GM19240 (cell line): ENCODE results near the gene POMT2.

ENCODE experiments used
- DNase-seq: peaks from one replicate; pipeline ENCODE4 v3.0.0; 2011; ENCODE audit warnings: low spot score; ENCODE audit not compliant: insufficient read length

POMT2 gene

GRCh38 chr14:77267937-77268699 lies 52.6 kb downstream of the POMT2 start:
- DNase-seq: no peak

DNA sequence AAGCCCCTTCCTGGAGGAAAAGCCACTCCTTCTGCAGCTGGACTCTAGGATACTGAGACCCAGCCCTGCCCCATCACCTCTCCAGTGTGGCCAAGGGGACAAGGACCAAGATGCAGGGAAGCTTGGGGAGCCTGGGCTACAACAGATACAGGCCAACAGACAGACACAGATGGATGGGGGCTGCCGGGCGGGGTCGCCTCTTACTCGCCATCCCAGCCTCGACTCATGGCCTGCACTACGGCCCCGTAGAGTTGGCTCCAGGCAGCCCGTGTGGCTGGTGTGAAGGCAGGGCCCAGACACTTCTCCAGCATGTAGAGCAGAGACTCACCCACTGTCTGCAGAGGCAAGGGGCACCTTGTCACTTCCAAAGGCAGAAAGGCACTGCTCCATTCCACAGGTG lies 54.3 kb downstream of the POMT2 start:
- no peak for DNase-seq

- DNase-seq: no peak
Observed at GRCh38 chr14:77265561-77266335, 54.9 kb downstream of the POMT2 start.

GRCh38 chr14:77265187-77265515 lies 55.5 kb downstream of the POMT2 start:
- DNase-seq: no peak

GRCh38 chr14:77264466-77265186 lies 56.1 kb downstream of the POMT2 start:
- DNase-seq: no peak

DNA sequence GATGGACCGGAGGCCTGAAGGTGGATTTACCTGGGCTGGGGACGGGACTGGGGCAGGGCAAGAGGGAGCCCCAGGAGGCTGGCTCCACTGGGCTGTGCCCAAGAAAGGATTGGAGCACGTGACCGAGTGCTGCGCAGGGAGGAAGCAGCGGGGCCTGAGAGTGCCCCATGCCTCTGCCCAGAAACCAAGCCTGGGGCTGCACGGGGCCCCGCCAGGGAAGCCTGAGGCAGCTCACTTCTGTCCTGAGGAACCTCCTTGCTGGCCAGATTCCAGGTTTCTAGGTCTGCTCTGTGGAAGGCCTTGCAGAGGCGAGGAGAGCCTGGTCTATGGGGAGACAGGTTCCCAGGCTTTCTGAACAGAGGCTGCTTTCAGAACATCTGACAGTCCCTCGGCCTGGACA lies 60.1 kb downstream of the POMT2 start:
- no peak for DNase-seq

- no peak for DNase-seq
Observed at GRCh38 chr14:77260199-77260598, 60.5 kb downstream of the POMT2 start.

GRCh38 chr14:77259025-77259715 lies 61.5 kb downstream of the POMT2 start:
- DNase-seq: no peak

DNA sequence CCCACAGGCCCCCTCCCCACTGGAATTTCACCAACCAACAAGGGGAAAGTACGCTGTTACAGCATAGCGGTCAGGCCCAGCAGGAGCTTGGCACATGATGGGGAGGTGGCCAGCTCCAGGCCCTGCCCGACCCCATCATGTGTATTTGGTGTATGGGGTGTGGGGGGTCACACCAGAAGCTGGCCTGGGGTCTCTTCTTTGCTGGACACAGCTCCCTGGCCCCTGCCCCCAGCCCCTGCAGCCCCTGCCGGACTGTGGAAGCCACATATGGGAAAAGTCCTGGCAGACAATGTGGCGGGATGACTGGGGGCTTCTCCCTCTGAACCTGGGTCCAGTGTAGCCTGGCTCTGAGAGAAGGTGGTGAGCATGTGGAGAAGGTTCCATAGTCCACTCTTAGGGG lies 62.1 kb downstream of the POMT2 start:
- DNase-seq: no peak

GRCh38 chr14:77257700-77258099 lies 63.0 kb downstream of the POMT2 start:
- no peak for DNase-seq

DNA sequence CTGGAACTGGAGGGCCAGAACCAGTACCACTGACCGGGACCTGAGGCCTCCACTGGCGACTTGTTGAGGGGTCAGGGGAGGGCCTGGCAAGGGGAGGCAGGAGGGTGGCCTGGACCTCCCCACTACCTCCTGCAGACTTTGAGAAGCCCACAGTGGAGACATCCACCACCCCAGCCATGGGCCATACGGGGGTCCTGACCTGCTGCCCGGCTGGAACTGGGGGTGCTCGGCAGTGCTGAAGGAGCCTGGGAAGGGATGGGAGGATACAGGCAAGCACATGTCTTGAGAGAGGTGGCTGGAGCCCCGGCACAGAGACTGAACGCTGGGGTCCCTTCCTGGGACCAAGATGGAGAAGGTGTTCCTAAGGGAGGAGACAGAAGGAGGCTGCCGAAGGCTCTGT lies 64.0 kb downstream of the POMT2 start:
- DNase-seq: no peak

DNA sequence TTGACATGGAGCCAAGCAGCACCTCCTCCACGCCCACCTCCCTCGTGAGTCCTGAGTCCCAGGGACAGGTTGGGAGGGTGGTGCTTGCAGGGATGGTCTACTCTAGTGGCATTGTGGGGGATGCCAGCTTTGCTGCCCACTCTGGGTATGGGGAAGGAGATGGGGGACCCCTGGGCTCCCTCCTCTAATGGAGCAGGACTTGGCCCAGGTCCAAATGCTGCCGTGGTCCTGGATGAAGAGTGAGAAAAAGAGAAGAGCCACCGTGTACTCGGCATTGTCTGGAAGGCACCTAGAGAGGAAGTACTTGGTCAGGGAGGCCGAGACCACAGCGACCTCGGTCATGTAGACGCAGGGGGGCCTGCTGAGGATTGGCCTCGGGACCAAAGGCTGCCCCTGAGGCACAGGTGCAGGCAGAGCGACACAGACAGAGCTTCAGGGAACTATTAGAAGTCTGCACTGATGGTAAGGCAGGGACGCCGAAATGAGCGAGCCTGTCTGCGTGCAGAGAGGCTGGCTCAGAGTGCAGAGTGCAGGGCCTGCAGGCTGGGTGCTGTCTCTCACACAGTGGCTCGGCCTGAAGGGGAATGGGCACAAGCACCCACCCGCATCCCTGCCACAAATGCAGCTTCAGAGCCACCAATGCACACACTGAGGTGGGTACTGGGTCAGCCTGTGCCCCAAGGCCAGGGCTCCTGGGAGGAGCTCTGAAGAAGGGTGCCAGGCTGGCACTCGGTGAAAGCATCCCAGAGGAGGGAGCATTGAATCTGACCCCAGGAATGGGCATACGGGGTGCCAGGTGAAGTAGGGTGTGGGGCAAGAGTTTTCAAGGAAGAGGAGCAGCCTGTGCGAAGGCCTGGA lies 67.1 kb downstream of the POMT2 start:
- DNase-seq: no peak

- no peak for DNase-seq
Observed at GRCh38 chr14:77251870-77252269, 68.8 kb downstream of the POMT2 start.

- no peak for DNase-seq
Observed at GRCh38 chr14:77250927-77251326, 69.8 kb downstream of the POMT2 start.

- no peak for DNase-seq
Observed at GRCh38 chr14:77249286-77249685, 71.4 kb downstream of the POMT2 start.

DNA sequence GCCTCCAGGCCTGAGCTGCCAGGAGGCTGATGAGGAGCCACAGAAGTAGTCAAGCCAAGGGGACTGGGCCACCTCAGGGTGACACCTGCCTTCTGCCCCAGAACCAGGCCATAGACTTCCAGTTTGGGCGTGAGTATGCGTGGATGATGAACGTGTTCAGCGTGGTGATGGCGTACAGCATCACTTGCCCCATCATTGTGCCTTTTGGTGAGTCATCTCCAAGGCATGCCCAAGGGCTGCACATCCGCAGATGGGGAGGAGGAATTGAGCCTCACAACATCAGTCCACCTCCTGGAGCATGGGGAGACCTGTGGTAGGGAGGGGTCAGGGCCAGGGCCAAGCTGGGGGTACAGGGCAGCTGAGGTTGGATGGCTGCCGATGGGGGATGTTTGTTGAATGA lies 72.0 kb downstream of the POMT2 start:
- no peak for DNase-seq

DNA sequence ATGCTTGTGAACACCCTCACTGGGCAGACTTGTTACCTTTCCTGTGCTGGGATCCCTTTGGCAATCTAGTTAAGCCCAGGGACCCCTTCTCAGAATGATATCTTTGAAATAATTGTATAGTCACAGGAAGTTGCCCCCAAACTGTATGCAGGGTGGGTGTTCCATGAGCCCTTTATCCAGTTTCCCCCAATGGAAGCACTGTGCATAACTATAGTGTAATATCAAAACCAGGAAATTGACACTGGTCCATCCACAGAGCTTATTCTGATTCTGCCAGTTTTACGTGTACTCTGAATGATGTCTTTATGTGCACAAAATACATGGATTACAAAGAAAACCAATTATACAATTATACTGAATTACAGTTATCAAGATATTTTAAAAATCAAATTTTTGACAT lies 73.9 kb downstream of the POMT2 start:
- DNase-seq: no peak

GRCh38 chr14:77245820-77246219 lies 74.9 kb downstream of the POMT2 start:
- DNase-seq: no peak

- DNase-seq: no peak
Observed at GRCh38 chr14:77243853-77244252, 76.8 kb downstream of the POMT2 start.

DNA sequence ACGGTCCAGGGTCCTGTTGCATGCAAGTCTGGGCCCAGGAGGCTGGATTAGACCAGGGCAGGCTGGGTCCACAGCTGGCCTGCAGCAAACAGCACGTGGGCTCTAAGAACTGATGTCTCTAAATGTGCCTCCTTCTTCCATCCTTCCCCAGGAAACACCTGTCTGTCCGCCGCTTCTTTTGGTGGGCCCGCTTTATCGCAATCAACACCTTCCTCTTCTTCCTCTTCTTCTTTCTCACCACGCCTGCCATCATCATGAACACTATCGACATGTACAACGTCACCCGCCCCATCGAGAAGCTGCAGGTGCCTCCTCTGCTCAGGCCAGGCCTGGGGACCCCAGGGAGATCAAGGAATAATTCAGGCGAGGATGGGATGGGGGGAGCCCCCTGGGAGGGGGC lies 77.9 kb downstream of the POMT2 start:
- no peak for DNase-seq

- DNase-seq: no peak
Observed at GRCh38 chr14:77241955-77242354, 78.7 kb downstream of the POMT2 start.
